ENCODE results near the gene GRID1.
"Not testable (repeated sequence)": the region's sequence is repeated elsewhere in the genome, so short reads cannot be mapped to it uniquely, and the experiment has no call there.

The GRID1 gene

GRCh38 chr10:85786401-85786899, 580.1 kb downstream of the GRID1 start:
- peak in 2 of 14 donors; percentile 6 to 23 for DNase-seq

GRCh38 chr10:85784792-85785191, 581.8 kb downstream of the GRID1 start:
- DNase-seq, result no peak

- DNase-seq, result no peak
Measured at GRCh38 chr10:85781404-85781803, 585.2 kb downstream of the GRID1 start.

DNA sequence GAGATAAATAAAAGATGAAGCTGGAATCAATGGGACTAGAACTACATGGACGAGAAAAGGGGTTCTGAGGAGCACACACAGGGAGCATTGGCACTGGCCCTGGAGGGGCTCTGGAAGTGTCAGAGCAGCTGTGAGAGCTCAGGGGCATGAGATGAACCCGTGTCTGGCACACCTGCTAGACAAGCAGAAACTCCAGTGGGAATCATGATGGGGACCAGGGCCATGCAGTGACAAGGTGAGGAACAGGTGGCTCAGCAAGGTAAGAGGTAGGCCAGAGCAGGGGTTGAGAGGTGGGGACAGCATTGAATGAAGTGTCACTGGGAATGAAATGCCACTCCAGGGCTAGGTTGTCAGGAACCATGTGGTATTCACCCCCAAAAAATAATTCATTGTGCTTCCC, 588.5 kb downstream of the GRID1 start:
- DNase-seq, result no peak

- no peak for DNase-seq
Measured at GRCh38 chr10:85767891-85768290, 598.7 kb downstream of the GRID1 start.

GRCh38 chr10:85764108-85764507, 602.5 kb downstream of the GRID1 start:
- DNase-seq, result no peak

DNA sequence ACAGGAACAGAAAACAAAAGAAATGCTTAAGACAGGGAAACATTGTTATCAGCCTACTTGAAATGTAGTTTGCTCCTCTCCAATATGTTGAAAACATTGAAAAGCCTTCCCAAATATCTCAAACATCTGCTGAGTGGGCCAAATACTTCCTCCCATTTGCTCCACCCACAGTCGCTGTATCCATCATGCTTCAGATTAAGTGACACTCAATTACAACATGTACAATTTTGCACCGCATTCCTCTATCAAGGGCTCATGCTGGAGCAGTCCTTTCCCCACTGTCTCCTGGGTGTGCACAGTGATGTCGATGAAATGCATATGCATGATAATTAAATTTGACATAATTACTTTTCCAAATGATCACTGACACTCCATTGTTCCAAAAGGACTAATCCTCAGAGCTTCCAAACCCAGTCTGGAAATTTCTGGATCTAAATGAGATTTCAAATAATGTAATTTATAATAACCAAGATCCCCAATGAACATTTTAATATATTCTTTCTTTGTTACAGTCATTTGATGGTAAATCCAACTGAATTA, 604.6 kb downstream of the GRID1 start:
- DNase-seq, result no peak

- no peak for DNase-seq
Measured at GRCh38 chr10:85741626-85742300, 624.8 kb downstream of the GRID1 start.

DNA sequence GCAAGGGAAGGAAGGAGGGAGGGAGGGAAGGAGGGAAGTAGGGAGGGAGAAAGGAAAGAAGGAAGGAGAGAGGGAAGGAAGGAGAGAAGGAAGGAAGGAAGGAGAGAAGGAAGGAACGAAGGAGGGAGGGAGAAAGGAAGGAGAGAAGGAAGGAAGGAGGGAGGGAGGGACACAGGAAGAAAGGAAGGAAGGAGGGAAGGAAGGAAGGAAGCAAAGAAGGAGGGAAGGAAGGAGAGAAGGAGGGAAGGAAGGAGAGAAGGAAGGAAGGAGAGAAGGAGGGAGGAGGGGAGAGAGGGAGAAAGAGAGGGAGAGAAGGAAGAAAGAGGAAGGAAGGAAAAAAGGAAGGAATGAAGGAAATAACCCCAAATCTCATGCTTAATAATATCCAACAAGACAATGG, 630.6 kb downstream of the GRID1 start:
- DNase-seq, result no peak

DNA sequence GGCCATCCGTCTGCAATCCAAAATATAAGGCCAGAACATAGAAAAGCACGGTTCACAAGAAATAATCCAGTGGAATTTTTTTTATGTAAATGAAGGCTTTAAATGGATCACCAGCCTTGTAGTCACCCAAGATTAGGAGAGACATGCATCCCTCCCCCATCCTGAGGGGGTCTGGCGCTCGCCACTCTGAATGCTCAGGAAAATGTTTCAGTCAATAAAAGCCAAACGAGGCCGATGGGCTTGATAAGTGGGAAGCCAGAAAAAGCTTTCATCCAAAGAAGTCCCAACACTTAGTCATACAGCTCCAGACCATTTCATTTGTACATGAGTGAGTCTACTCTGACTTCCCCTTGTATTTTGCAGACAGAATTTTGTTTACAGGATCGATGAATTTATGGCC, 631.8 kb downstream of the GRID1 start:
- DNase-seq, result no peak

DNA sequence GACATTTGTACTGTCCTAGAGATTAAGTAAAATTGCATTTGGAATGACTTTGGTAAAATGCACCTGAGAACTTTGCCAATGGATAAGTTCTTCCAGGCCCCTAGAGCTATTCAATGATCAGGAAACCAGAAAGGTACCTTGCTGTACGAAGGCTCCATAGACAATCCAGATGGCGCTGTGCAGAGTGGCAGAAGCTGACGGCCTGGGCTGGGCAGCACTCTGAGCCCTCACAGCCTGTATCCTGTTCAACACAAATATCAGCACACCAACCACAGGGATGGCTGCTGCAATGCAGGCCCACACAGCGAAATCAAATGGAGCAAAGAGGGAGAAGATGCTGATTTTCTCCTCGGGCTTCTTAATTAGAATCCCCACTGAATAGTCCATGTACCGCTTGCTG, 642.4 kb downstream of the GRID1 start:
- DNase-seq, result no peak

- DNase-seq, result no peak
Measured at GRCh38 chr10:85720931-85721590, 645.5 kb downstream of the GRID1 start.

- no peak for DNase-seq
Measured at GRCh38 chr10:85719408-85719807, 647.2 kb downstream of the GRID1 start.

DNA sequence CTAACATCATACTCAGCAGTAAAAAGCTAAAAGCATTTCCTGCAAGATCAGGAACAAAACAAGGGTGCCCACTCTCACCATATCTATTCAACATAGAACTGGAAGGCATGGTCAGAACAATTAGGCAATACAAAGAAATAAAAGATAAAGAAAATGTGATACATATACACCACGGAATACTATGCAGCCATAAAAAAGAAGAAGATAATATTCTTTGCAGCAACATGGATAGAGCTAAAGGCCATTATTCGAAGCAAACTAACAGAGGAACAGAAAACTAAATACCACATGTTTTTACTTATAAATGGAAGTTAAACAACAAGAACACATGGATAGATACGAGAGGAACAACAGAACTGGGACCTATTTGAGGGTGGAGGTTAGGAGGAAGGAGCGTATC, 652.7 kb downstream of the GRID1 start:
- DNase-seq, result no peak

DNA sequence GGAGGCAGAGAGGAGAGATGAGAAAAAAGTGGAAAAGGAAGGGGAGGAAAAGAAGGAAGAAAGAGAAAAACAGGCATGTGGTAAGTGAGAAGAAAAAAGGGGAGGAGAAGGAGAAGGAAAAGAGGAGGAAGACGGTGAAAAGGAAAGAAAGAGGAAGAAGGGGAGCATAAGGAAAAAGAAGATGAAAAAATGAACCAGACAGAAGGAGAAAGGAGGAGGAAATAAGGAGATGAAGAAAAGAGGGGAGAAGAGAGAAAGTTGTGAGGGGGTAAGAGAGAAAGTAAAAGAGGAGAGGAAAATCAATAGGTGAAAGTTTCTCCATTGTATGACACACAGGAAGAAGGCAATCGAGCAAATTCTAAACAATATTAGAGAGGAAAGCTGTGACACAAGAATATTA, 663.8 kb downstream of the GRID1 start:
- DNase-seq, result no peak

DNA sequence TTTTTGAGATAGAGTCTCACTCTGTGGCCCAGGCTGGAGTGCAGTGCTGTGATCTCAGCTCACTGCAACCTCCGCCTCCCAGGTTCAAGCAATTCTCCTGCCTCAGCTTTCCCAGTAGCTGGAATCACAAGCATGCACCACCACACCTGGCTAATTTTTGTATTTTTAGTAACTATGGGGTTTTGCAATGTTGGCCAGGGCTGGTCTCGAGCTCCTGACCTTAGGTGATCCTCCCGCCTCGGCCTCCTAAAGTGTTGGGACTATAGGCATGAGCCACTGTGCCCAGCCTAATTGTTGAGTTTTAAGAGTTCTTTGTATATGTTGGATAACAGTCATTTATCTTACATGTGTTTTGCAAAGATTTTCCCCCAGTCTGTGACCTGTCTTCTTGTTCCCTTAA, 667.5 kb downstream of the GRID1 start:
- DNase-seq, result not testable (repeated sequence)

- no peak for DNase-seq
Measured at GRCh38 chr10:85696893-85697292, 669.7 kb downstream of the GRID1 start.

GRCh38 chr10:85682621-85683020, 684.0 kb downstream of the GRID1 start:
- DNase-seq, result no peak

DNA sequence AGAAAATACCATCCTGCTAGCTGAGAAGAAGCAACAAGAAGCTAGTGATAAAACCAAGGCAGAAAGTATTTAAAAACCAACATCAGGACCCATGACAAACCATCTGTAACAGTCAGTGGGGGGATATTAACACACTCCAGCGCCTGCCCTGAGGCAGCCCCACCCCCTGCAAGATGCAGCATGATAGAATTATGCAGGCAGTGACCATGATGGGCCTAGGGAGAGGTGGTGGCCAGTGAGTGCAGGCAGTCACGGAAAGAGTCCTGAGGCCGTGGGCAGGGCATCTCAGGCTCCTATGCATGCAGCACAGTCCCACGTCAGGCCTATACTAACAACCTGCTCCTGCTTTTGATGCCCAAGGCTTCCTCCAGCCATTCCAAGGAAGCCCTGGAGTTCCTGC, 686.9 kb downstream of the GRID1 start:
- DNase-seq, result no peak

- DNase-seq, result no peak
Measured at GRCh38 chr10:85679061-85679460, 687.5 kb downstream of the GRID1 start.

GRCh38 chr10:85674851-85675250, 691.7 kb downstream of the GRID1 start:
- DNase-seq, result no peak

DNA sequence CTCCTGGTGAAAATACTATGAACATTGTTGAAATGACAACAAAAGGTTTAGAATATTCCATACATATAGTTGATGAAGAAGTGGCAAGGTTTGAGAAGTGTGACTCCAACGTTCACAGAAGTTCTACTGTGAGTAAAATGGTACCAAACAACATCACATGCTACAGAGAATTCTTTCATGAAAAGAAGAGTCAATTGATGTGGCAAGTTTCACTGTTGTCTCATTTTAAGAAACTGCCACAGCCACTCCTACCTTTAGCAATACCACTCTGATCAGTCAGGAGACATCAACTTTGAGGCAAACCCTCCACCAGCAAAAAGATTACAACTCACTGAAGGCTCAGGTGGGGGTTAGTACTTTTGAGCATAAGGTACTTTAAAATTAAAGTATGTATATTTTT, 693.3 kb downstream of the GRID1 start:
- no peak for DNase-seq

GRCh38 chr10:85671530-85671929, 695.1 kb downstream of the GRID1 start:
- no peak for DNase-seq

GRCh38 chr10:85668522-85668921, 698.1 kb downstream of the GRID1 start:
- no peak for DNase-seq
